ENCODE results near the gene IMMP2L. TPM values are rescaled to one million over a fixed set of nuclear protein-coding genes. Genes with fewer than 3 reads are reported as not detected.

IMMP2L gene
- 18.3 to 24.7 TPM (median 20.4 TPM) in 5 replicates for total RNA-seq (2022; extraction: Qiagen RNA extraction; ENCODE audit: low read depth)

GRCh38 chr7:111561904-111562732, at the start of gene IMMP2L:
Gene IMMP2L (minus strand): TSS chr7:111562492.

DNA sequence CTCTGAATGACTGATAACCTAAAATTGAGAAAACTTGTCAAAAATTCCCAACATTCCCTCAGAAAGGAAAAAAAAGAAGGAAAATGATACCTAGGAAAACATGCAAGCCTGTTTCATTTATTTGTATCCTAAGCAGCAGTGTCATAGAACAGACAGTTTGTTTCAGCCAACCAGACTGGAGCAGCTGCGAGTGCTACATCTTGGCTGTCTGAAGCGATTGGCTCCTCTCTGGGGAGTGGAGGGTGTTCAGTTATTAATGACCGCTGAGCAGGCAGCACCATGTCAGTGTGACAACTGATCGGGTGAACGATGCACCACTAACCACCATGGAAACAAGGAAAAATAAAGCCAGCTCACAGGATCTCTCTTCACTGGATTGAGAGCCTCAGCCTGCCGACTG, 471.4 kb downstream of the IMMP2L start, which contains the start of gene LRRN3:
LRRN3 (plus strand) TSS at position 282 of the 400 bp plus-strand sequence. CDS start 31,646 bp downstream, outside the sequence.

All from A549 treated with CpdA at 1 μM for 4 hours (cell line).